Stimulated activated naive CD4-positive, alpha-beta T cell treated with Interleukin-2 at 50 U/mL for 16 hours (primary cell): ENCODE measurements around the gene KRTAP10-1.
"Not testable (repeated sequence)": the region's sequence is repeated elsewhere in the genome, so short reads cannot be mapped to it uniquely, and the experiment has no call there.

Source experiments
- DNase-seq: peaks from one replicate; lab custom pipeline; 2025; lab: John Stamatoyannopoulos, UW

The KRTAP10-1 gene

GRCh38 chr21:44569861-44570517, 30.0 kb upstream of the KRTAP10-1 start:
- DNase-seq, result no peak

DNA sequence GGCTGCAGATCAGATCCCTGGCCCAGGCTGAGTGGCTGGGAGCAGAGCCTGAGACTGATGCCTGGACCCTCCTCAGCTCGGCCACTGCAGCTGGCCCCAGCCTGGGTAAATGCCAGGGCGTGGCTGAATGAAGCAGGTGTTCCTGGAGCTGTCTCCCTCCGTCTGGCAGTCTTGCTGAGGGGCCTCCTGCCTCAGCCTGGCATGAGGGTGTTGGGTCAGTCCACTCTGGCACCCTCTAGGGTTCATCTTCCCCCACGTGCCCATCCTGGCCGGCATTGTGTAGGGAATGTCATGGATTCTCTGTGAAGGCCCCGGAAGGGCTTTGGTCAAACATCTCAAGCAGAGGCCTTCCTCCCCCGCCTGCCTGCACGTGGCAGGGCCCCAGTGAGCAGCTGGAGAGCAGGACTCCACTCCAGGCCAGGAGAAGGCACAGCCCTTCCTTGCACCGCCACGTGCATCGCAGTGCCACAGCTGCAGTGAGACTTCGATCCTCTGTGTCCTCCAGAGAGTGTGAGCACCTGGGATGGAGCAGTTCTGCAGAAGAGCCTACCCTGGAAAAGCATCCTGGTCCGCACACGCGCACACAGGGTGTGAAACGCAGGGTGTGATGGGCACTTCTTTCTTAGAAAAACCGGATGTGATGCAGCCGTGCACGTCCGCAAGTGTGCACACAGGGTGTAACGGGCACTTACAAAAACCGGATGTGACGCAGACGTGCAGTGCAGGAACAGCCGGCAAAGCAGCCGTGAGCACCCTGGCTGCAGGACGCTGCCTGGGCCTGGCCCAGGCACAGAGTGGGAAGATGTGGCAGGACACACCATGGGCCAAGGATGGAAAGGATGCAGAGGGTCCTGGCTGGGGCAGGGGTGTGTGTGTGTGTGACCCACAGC, 28.9 kb upstream of the KRTAP10-1 start:
- DNase-seq, result no peak

DNA sequence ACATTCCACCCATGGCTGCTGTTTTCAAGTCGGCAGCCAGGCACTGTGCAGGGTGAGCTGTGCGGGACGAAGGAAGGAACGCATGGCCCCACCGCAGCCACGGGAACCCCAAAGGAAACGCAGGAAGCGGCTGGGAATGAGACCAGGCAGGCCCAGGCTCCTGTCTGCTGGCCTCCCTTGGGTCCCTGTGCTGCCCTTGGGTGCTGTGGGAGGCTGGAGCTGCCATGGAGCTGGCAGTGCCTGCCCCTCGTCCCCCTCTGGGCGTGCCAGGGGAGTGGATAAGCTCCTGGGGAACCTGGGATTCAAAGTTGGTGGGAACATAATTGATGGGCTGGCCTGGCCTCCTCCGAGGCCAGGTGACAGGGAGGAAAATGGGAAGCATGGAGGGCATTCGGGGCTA, 28.3 kb upstream of the KRTAP10-1 start:
- no peak for DNase-seq

DNA sequence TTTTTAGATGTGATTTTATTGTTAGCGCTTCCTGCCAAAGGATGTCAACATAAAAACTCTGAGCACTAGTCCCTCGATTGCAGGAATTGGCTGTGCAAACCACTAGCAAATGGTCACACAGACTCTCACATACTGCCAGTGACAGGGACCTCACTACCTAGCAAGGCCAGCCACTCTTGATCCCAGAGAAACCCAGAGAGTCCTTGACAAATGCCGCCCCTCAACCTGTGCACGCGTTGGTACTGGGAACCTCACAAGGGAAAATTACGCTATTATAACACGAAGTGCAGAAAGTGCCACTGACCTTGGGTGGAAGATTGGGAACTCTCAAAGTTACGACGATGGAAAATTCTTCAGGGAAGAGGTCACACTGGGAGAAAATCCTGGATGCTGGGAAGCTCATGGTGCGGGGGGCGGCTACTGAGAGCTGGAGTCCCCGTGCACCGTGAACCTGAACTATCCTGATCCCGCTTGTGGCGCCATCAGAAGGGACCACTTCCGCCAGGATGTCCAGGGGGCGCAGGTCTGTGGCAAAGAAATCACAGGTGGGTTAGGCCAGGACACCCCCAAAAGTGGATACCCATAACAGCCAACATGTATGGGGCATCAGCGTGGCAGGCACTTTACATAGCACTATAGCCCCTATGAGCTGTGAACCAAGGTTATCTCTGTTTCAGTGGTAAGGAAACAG, 27.6 kb upstream of the KRTAP10-1 start:
- no peak for DNase-seq

- no peak for DNase-seq
These were observed 26.4 kb upstream of the KRTAP10-1 start for GRCh38 chr21:44566403-44566802.

DNA sequence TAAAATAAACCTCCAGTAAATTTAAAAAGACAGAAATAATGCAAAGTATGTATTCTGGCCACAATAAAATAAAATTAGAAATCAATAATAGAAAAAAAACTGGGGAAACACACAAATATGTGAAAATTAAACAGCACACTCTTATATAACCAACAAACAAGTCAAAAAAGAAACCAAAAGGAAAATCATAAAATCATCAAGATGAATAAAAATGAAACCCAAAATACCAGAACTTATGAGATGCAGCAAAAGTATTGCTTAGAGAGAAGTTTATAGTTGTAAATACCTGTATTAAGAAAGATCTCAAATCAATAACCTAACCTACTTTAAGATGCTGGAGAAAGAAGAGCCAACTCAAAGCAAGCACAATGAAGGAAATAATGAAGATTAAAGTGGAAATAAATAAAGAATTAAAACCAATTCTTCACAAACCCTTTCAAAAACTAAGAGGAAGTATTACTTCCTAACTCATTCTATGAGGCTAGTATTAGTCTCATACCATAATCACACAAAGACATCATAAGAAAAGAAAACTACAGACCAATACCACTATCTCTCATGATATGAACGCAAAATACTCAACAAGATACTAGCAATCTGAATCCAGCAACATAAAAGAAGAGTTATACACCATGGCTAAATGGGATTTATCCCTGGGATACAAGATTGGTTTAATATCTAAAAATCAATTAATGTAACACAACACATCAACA, 25.0 kb upstream of the KRTAP10-1 start:
- no peak for DNase-seq

- DNase-seq, result no peak
These were observed 24.1 kb upstream of the KRTAP10-1 start for GRCh38 chr21:44564099-44564498.

DNA sequence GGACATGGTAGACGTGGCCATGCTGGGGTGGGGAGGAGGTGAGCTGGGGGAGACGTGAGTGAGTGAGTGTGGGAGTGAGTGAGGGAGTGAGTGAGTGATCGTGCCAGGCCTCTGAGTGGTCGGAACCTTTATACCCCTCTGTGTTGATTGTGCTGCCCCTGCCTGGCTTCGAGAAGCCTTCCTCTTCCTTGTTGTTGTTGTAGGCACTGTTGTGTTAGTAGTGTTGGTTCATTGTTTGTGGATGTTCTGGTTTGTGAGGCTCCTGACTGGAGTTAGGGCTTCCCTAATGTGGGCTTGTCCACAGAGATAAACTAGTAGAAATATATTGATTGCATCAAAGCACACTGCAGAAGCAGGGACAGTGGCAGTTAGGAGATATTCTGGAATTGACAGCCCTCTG, 18.7 kb upstream of the KRTAP10-1 start, which contains the start of gene KRTAP10-3:
Gene KRTAP10-3 (minus strand): TSS at position 101 of the 400 bp plus-strand sequence. CDS start 80 bp downstream, at position 21.
- DNase-seq, result no peak

DNA sequence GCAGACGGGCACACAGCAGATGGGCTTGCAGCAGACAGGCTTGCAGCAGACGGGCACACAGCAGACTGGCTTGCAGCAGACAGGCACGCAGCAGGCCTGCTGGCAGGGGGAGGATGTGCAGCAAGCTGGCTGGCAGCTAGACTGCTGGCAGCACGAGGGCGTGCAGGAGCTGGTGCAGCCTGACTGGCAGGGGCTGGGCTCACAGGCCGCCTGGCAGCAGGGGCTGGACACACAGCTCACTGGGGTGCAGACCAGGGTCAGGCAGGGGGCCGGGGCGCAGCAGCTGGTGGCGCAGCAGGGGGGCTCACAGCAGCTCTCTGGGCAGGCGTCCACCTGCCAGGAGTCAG, 18.3 kb upstream of the KRTAP10-1 start:
- not testable (repeated sequence) for DNase-seq

DNA sequence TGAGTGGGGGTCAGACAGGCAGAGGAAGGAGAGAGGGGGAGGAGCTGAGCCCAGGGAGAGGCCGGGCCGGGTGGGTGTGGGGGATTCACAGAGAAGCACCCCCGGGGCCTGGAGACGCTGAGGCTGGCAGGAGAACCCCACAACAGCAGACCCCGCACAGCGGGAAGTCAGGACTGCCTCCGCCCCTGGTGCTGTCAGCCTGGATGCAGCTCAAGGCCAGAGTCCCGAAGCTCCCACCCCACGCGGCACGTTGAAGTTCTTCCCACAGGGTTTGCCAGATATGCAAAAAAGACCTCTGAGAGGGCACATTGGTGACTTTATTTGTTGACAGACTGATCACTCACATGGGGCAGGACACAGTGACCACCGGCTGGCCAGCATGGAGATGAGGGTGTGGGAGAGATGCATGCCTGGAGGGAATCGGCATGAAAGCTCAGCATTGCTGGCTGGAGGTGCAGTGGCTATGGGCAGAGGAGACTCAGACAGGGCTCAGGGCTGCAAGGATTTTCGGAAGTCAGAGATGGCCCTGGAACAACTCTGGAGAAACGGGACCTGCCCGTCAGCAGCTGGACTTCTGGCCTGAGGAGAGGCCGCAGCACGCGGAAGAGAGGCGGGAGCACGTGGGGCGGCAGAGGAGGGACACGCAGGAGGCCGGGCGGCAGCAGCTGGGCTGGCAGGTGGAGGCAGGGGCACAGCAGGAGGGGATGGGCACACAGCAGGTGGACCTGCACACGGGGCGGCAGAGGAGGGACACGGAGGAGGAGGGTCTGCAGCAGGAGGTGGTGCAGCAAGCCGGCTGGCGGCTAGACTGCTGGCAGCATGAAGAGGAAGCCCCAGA, 17.7 kb upstream of the KRTAP10-1 start:
- no peak for DNase-seq

GRCh38 chr21:44556879-44557278, 16.9 kb upstream of the KRTAP10-1 start:
- no peak for DNase-seq

GRCh38 chr21:44555200-44555875, 15.3 kb upstream of the KRTAP10-1 start:
- DNase-seq, result no peak

DNA sequence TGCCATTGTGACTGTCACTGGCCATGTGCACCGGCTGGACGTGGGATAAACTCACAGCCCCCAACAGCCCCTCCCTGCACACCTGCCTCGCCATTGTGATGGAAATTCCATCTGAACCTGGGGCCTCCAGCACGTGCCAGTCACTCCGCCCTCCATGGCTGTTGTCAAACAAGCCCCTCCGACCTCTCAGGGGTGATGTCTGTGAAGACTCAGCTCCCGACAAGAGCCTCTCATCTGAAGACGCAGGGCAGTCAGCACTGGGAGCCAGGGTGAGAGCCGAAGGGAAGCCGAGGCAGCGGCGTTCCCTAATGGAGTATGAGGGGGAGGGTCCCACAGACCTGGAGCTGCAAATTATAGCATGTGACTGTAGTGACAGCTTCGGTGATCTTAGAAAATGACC, 12.7 kb upstream of the KRTAP10-1 start:
- DNase-seq, result no peak

DNA sequence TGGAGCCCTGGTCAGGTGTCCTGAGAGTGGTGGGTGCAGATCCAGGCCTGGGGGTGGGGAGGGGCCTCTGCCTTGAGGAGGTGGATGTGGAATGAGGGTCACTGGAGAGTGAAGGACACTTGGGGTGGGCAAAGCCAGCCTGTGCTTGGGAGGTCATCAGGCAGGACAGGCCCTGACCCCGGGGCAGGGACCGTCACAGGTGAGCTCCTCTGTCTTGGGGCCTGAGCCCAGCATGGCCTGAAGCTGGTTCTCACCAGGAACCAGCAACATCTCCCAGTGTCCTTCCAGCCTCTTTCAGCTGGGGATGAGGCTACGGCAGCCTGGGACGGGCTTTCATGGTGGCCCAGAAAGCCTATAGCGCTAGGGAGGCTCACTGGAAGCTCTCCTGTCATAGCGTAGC, 12.1 kb upstream of the KRTAP10-1 start:
- no peak for DNase-seq

- DNase-seq, result no peak
These were observed 11.5 kb upstream of the KRTAP10-1 start, which contains the start of gene KRTAP10-2 for GRCh38 chr21:44551340-44551961. Gene KRTAP10-2, minus strand, starts transcription at chr21:44551505. Its CDS starts 47 bp downstream, at chr21:44551458.

GRCh38 chr21:44550807-44551206, 10.8 kb upstream of the KRTAP10-1 start:
- DNase-seq, result no peak

GRCh38 chr21:44550285-44550684, 10.3 kb upstream of the KRTAP10-1 start:
- DNase-seq, result not testable (repeated sequence)

- DNase-seq, result no peak
These were observed 9.7 kb upstream of the KRTAP10-1 start for GRCh38 chr21:44549525-44550211.

DNA sequence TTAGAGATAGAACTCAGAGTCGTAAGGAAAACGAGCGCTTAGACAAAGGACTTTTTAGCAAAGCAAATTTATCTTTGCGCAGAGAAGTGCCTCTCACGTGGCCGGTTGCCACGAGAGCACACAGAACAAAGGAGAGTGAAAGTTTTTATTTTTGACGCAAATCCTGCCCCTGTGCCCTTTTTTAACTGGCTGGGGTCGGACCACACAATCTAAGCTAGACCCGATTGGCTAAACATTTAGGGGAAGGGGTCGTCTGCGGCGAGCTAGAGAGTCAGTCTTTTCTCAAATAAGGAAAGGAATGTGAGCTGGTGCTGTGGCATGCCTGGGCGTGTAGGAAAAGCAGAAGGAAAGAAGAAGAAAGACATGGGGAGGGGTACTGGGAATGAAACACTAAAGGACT, 8.9 kb upstream of the KRTAP10-1 start:
- DNase-seq, result no peak
